GM13977 (cell line): ENCODE measurements around the gene CHST1.

ENCODE experiments used
- DNase-seq: peaks from one replicate; pipeline ENCODE4 v3.0.0; 2012; ENCODE audit warnings: low spot score
- CTCF ChIP-seq: IDR thresholded peaks from 2 replicates; pipeline ENCODE4 v1.5.1; 2012; ENCODE audit warnings: mild to moderate bottlenecking, control low read depth; ENCODE audit not compliant: insufficient read depth; ENCODE audit errors: extremely low read depth, missing control alignments
- in situ Hi-C: fragments of 300-500 bp; cut with MboI; formaldehyde crosslinking; loops from one replicate; pipeline ENCODE4 v1.12.0; 2022; ENCODE audit warnings: low sequenced_read_pairs, low pct_unique_long_range_greater_than_20kb, mixed read lengths, inconsistent platforms; ENCODE audit not compliant: unreplicated experiment

The CHST1 gene

GRCh38 chr11:45609337-45609736 lies 56.1 kb downstream of the CHST1 start:
- TF ChIP-seq CTCF: no peak
- DNase-seq: no peak
- in situ Hi-C loops: no loop called here

- DNase-seq: no peak
- TF ChIP-seq CTCF: no peak
- in situ Hi-C loops: no loop called here
Measured at GRCh38 chr11:45607995-45608394, 57.4 kb downstream of the CHST1 start.

- in situ Hi-C loops: no loop called here
- no peak for DNase-seq
- TF ChIP-seq CTCF: no peak
Measured at GRCh38 chr11:45606514-45607281, 58.7 kb downstream of the CHST1 start.

- no peak for DNase-seq
- no peak for TF ChIP-seq CTCF
- in situ Hi-C loops: no loop called here
Measured at GRCh38 chr11:45605051-45605450, 60.4 kb downstream of the CHST1 start.

- no peak for TF ChIP-seq CTCF
- DNase-seq: no peak
- in situ Hi-C loops: no loop called here
Measured at GRCh38 chr11:45603946-45604682, 61.3 kb downstream of the CHST1 start.

GRCh38 chr11:45599161-45599943 lies 66.1 kb downstream of the CHST1 start:
- in situ Hi-C loops: no loop called here
- no peak for TF ChIP-seq CTCF
- no peak for DNase-seq
